ENCODE data around the gene KAZALD1.

GRCh38 chr10:101075775-101076174 lies 14.0 kb downstream of the KAZALD1 start:
- no peak for TF ChIP-seq EZH2 (IDR thresholded peaks at IDR 0.05)
- no peak for TF ChIP-seq POLR2AphosphoS5 (IDR thresholded peaks at IDR 0.05; ENCODE audit: borderline replicate concordance, low read depth, low read length)
